H9 (cell line): ENCODE data around the gene NRGN. TPM values are rescaled to one million over a fixed set of nuclear protein-coding genes. Genes with fewer than 3 reads are reported as not detected.

Experiments
- DNase-seq: peaks from one replicate; pipeline ENCODE4 v3.0.0-alpha.2; 2017
- H2AFZ ChIP-seq: one replicate; pipeline ENCODE4 v1.6.1; 2013; ENCODE audit warnings: mild to moderate bottlenecking, low read length, control low read depth, moderate library complexity
- H2AK5ac ChIP-seq: 2 replicates; pipeline ENCODE4 v1.6.1; 2013; ENCODE audit warnings: low read length, control low read depth, mixed read lengths; ENCODE audit not compliant: insufficient read length
- H2BK120ac ChIP-seq: one replicate; pipeline ENCODE4 v1.6.1; 2013; ENCODE audit warnings: low read depth, mild to moderate bottlenecking, low read length, control low read depth, inconsistent platforms; ENCODE audit not compliant: poor library complexity, severe bottlenecking
- H2BK12ac ChIP-seq: 2 replicates; pipeline ENCODE4 v1.6.1; 2013; ENCODE audit warnings: low read length, control low read depth, mixed read lengths, low read depth; ENCODE audit not compliant: insufficient read length
- H2BK15ac ChIP-seq: 2 replicates; pipeline ENCODE4 v1.6.1; 2013; ENCODE audit warnings: low read depth, low read length, control low read depth
- H2BK20ac ChIP-seq: one replicate; pipeline ENCODE4 v1.6.1; 2013; ENCODE audit warnings: low read depth, mild to moderate bottlenecking, low read length, control low read depth, inconsistent platforms; ENCODE audit not compliant: poor library complexity, severe bottlenecking
- H2BK5ac ChIP-seq: 2 replicates; pipeline ENCODE4 v1.6.1; 2013; ENCODE audit warnings: low read length, control low read depth, mixed read lengths; ENCODE audit not compliant: insufficient read length
- H3K14ac ChIP-seq: 2 replicates; pipeline ENCODE4 v1.6.1; 2013; ENCODE audit warnings: low read length, control low read depth; ENCODE audit not compliant: insufficient read depth
- H3K18ac ChIP-seq: 2 replicates; pipeline ENCODE4 v1.6.1; 2013; ENCODE audit warnings: low read depth, mild to moderate bottlenecking, mixed read lengths, low read length, control low read depth; ENCODE audit not compliant: insufficient read length
- H3K23ac ChIP-seq: 2 replicates; pipeline ENCODE4 v1.6.1; 2013; ENCODE audit warnings: low read length, control low read depth, mixed read lengths, low read depth; ENCODE audit not compliant: insufficient read length
- H3K23me2 ChIP-seq: 2 replicates; pipeline ENCODE4 v1.6.1; 2013; ENCODE audit warnings: low read depth, mild to moderate bottlenecking, mixed read lengths, low read length, control low read depth; ENCODE audit not compliant: insufficient read length, poor library complexity, severe bottlenecking
- H3K27ac ChIP-seq: 2 replicates; pipeline ENCODE4 v1.5.1; 2013; ENCODE audit warnings: low read length, control low read depth, mixed read lengths, low read depth; ENCODE audit not compliant: insufficient read length
- H3K27me3 ChIP-seq: 2 replicates; pipeline ENCODE4 v1.6.1; 2013; ENCODE audit warnings: low read length, control low read depth, inconsistent platforms; ENCODE audit not compliant: insufficient read depth
- H3K4ac ChIP-seq: 2 replicates; pipeline ENCODE4 v1.6.1; 2013; ENCODE audit warnings: low read depth, mild to moderate bottlenecking, control low read depth, inconsistent platforms, low read length, moderate library complexity
- H3K4me1 ChIP-seq: 2 replicates; pipeline ENCODE4 v1.6.1; 2013; ENCODE audit warnings: low read length, control low read depth, inconsistent platforms; ENCODE audit not compliant: insufficient read depth
- H3K4me2 ChIP-seq: 2 replicates; pipeline ENCODE4 v1.6.1; 2013; ENCODE audit warnings: low read length, control low read depth, mixed read lengths; ENCODE audit not compliant: insufficient read length, insufficient read depth
- H3K56ac ChIP-seq: 2 replicates; pipeline ENCODE4 v1.6.1; 2013; ENCODE audit warnings: low read depth, mild to moderate bottlenecking, mixed read lengths, low read length, control low read depth; ENCODE audit not compliant: insufficient read length
- H3K79me1 ChIP-seq: 2 replicates; pipeline ENCODE4 v1.6.1; 2013; ENCODE audit warnings: low read depth, mild to moderate bottlenecking, moderate library complexity, low read length, control low read depth, inconsistent platforms; ENCODE audit not compliant: insufficient read depth, poor library complexity, severe bottlenecking
- H3K79me2 ChIP-seq: 2 replicates; pipeline ENCODE4 v1.6.1; 2013; ENCODE audit warnings: low read length, control low read depth, inconsistent platforms; ENCODE audit not compliant: insufficient read depth
- H3K9ac ChIP-seq: 2 replicates; pipeline ENCODE4 v1.6.1; 2013; ENCODE audit warnings: low read length, control low read depth, mixed read lengths; ENCODE audit not compliant: insufficient read length; ENCODE audit errors: extremely low read depth
- H3K9me3 ChIP-seq: one replicate; pipeline ENCODE4 v1.6.1; 2013; ENCODE audit warnings: low read depth, low read length, inconsistent platforms; ENCODE audit not compliant: control insufficient read depth
- H3T11ph ChIP-seq: one replicate; pipeline ENCODE4 v1.6.1; 2013; ENCODE audit warnings: mild to moderate bottlenecking, low read length, control low read depth, inconsistent platforms
- H4K20me1 ChIP-seq: one replicate; pipeline ENCODE4 v1.6.1; 2013; ENCODE audit not compliant: control insufficient read depth, insufficient read length, insufficient read depth
- H4K5ac ChIP-seq: 2 replicates; pipeline ENCODE4 v1.6.1; 2013; ENCODE audit warnings: low read depth, mild to moderate bottlenecking, mixed read lengths, low read length, control low read depth; ENCODE audit not compliant: insufficient read length
- H4K8ac ChIP-seq: replicated peaks from 2 replicates; pipeline ENCODE4 v1.6.1; 2013; ENCODE audit warnings: low read length, control low read depth, mixed read lengths, low read depth; ENCODE audit not compliant: insufficient read length
- H4K91ac ChIP-seq: 2 replicates; pipeline ENCODE4 v1.6.1; 2013; ENCODE audit warnings: low read depth, mild to moderate bottlenecking, moderate library complexity, mixed read lengths, low read length, control low read depth; ENCODE audit not compliant: insufficient read length
- H3K27ac Mint-ChIP-seq, 3 experiments: 2 replicates in 2 of 3; 3 replicates in 1 of 3; pipeline ENCODE4 v1.8.0; 2020 to 2021; ENCODE audit warnings: mixed read lengths in 3 of 3, mild to moderate bottlenecking in 1 of 3, moderate library complexity in 1 of 3
- H3K27me3 Mint-ChIP-seq: 2 replicates; pipeline ENCODE4 v1.8.0; 2021; ENCODE audit warnings: low read depth, mild to moderate bottlenecking, moderate library complexity, mixed read lengths
- H3K36me3 Mint-ChIP-seq, 3 experiments: 2 replicates in 2 of 3; 3 replicates in 1 of 3; pipeline ENCODE4 v1.8.0; 2020 to 2021; ENCODE audit warnings: low read depth in 3 of 3, mixed read lengths in 3 of 3; ENCODE audit not compliant: insufficient read depth in 1 of 3
- H3K4me1 Mint-ChIP-seq, 2 experiments: 2 replicates each; pipeline ENCODE4 v1.8.0; 2020; ENCODE audit warnings: mixed read lengths in 2 of 2
- H3K4me3 Mint-ChIP-seq, 2 experiments: 2 replicates in 1 of 2; 3 replicates in 1 of 2; pipeline ENCODE4 v1.8.0; 2020 to 2021; ENCODE audit warnings: mild to moderate bottlenecking in 2 of 2, mixed read lengths in 2 of 2, moderate library complexity in 1 of 2
- H3K9me3 Mint-ChIP-seq, 2 experiments: 2 replicates in 1 of 2; 3 replicates in 1 of 2; pipeline ENCODE4 v1.8.0; 2020; ENCODE audit warnings: mild to moderate bottlenecking in 2 of 2, mixed read lengths in 2 of 2, moderate library complexity in 1 of 2
- CTCF ChIP-seq: fragments of 200-600 bp; sonication (generic); conservative IDR thresholded peaks from 3 replicates; pipeline ENCODE4 v1.8.0; 2021; ENCODE audit warnings: antibody characterized with exemption, mild to moderate bottlenecking
- WGBS: extraction: QIAGEN DNeasy Blood & Tissue Kit; methylation state at CpG from one replicate; pipeline ENCODE4 v1.1.7; 2013; ENCODE audit warnings: missing lambda C conversion rate, low lambda C conversion rate, mixed read lengths; ENCODE audit not compliant: insufficient read length; ENCODE audit errors: extremely low coverage; 5-methylcytosine and 5-hydroxymethylcytosine counted together
- total RNA-seq: library from RNA; stranded (reverse); gene quantifications from 2 replicates; pipeline ENCODE4 v1.2.1, GENCODE V29; 2021

NRGN gene
- total RNA-seq, 1 experiment from 2014 or later: 6.4 TPM

DNA sequence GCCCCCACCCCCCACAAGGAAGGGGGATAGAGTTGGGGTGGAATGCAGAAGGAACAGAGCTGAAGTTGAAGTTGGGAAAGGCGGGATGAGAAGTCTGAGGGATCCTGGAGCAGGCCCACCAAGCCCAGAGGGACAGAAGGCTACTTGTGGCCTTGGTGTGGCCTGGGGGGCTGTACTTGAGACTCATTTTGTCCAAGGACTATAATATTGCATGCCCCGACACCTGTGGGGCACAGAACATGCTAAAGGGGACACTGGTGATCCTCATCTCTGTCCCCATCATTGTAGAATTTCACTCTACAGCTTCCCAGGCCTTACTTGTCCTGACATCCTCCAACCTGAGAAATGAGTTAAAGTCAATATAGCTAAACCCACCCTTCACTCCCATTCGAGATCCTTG, 21.1 kb downstream of the NRGN start:
- H2BK20ac ChIP-seq: no peak overlapping the region
- no peaks in the 10 kb centered on the region for H3K9me3 ChIP-seq
- no peak overlapping the region for H3K27ac ChIP-seq
- Mint-ChIP-seq H3K27ac (no peak overlapping the region), H3K36me3 (peaks cover 0 to 5% (median 0%) of the 10 kb centered on the region in 3 experiments; a peak in 2 of 7 replicates), H3K9me3 (peaks cover 0 to 9% of the 10 kb centered on the region in 2 experiments; a peak in 2 of 5 replicates), H3K4me1 (peaks cover 41 to 59% of the 10 kb centered on the region in 2 experiments), H3K27me3 (peaks cover 70% of the 10 kb centered on the region), H3K4me3 (peak overlapping the region in 1 of 2 experiments; percentile 76; a peak in 1 of 5 replicates)
- DNase-seq: no peak
- peaks cover 59% of the 10 kb centered on the region for H3K27me3 ChIP-seq
- H4K8ac ChIP-seq: no peak overlapping the region
- H3K9ac ChIP-seq: no peak overlapping the region
- no peaks in the 10 kb centered on the region for H3K79me2 ChIP-seq
- no peak overlapping the region for H2BK12ac ChIP-seq
- H4K5ac ChIP-seq: no peak overlapping the region
- peaks cover 24% of the 10 kb centered on the region for H3K23me2 ChIP-seq
- H3T11ph ChIP-seq: no peak overlapping the region
- no peak overlapping the region for H2BK15ac ChIP-seq
- H2BK5ac ChIP-seq: no peak overlapping the region
- no peak overlapping the region for H3K14ac ChIP-seq
- no peak overlapping the region for H3K4ac ChIP-seq
- no peak overlapping the region for H3K18ac ChIP-seq
- no peaks in the 10 kb centered on the region for H3K4me1 ChIP-seq
- H2BK120ac ChIP-seq: no peak overlapping the region
- H4K20me1 ChIP-seq: no peaks in the 10 kb centered on the region
- no CpG with 5 or more reads among the region's 3 CpGs for WGBS
- H2AK5ac ChIP-seq: no peak overlapping the region
- H3K56ac ChIP-seq: no peak overlapping the region
- no peaks in the 10 kb centered on the region for H3K79me1 ChIP-seq
- no peak overlapping the region for H4K91ac ChIP-seq
- no peak for TF ChIP-seq CTCF
- H3K23ac ChIP-seq: no peak overlapping the region
- no peak overlapping the region for H2AFZ ChIP-seq
- H3K4me2 ChIP-seq: no peak overlapping the region
